HepG2 (cell line): ENCODE results near the gene HEY2. TPM values are rescaled to one million over a fixed set of nuclear protein-coding genes. Genes with fewer than 3 reads are reported as not detected.

Experiments used
- ARNTL ChIP-seq: sonication (generic); formaldehyde crosslinking; IDR thresholded peaks from 2 replicates; pipeline ENCODE4 v1.4.0; 2020; ENCODE audit warnings: mild to moderate bottlenecking, missing genetic modification reagents
- MZF1 ChIP-seq: sonication (generic); formaldehyde crosslinking; IDR thresholded peaks from 2 replicates; pipeline ENCODE4 v1.8.1; 2023; ENCODE audit warnings: mild to moderate bottlenecking, missing genetic modification reagents, borderline replicate concordance
- NFKBIZ ChIP-seq: IDR thresholded peaks from 2 replicates; pipeline ENCODE4 v1.6.1; 2018; ENCODE audit warnings: missing genetic modification reagents, missing compliant biosample characterization
- PAXIP1 ChIP-seq: sonication (generic); formaldehyde crosslinking; conservative IDR thresholded peaks from 2 replicates; pipeline ENCODE4 v1.4.0; 2020; ENCODE audit warnings: mild to moderate bottlenecking, missing genetic modification reagents, moderate library complexity
- SETDB1 ChIP-seq: sonication (generic); formaldehyde crosslinking; IDR thresholded peaks from 2 replicates; pipeline ENCODE4 v1.5.1; 2020; ENCODE audit warnings: missing genetic modification reagents, mild to moderate bottlenecking, borderline replicate concordance
- TCF12 ChIP-seq, 2 experiments: fragments of 450-650 bp in 1 of 2; sonication (generic) in 1 of 2; formaldehyde crosslinking in 1 of 2; IDR thresholded peaks; 2 replicates each; pipeline versions ENCODE4 v1.6.1 to v1.8.0; 2017 to 2022; ENCODE audit warnings: antibody characterized with exemption in 1 of 2, mild to moderate bottlenecking in 1 of 2, missing genetic modification reagents in 1 of 2, moderate library complexity in 1 of 2
- UBTF ChIP-seq: sonication (generic); formaldehyde crosslinking; IDR thresholded peaks from 2 replicates; pipeline ENCODE4 v1.4.0; 2020; ENCODE audit warnings: mild to moderate bottlenecking, missing genetic modification reagents
- ZBTB46 ChIP-seq: sonication (generic); formaldehyde crosslinking; IDR thresholded peaks from 2 replicates; pipeline ENCODE4 v1.4.0; 2020; ENCODE audit warnings: mild to moderate bottlenecking, missing genetic modification reagents, borderline replicate concordance
- ZNF264 ChIP-seq: sonication (generic); formaldehyde crosslinking; IDR thresholded peaks from 2 replicates; pipeline ENCODE4 v1.4.0; 2020; ENCODE audit warnings: missing genetic modification reagents
- ZNF563 ChIP-seq: sonication (generic); formaldehyde crosslinking; IDR thresholded peaks from 2 replicates; pipeline ENCODE4 v1.8.0; 2022; ENCODE audit warnings: mild to moderate bottlenecking, moderate library complexity, missing genetic modification reagents
- ZNF687 ChIP-seq: sonication (generic); formaldehyde crosslinking; IDR thresholded peaks from 2 replicates; pipeline ENCODE4 v1.5.1; 2020; ENCODE audit warnings: mild to moderate bottlenecking, missing genetic modification reagents, moderate library complexity
- ZNF780A ChIP-seq: sonication (generic); formaldehyde crosslinking; IDR thresholded peaks from 2 replicates; pipeline ENCODE4 v1.8.0; 2022; ENCODE audit warnings: mild to moderate bottlenecking, missing genetic modification reagents, moderate library complexity
- polyA plus RNA-seq, 8 experiments: library from polyadenylated mRNA; depleted of rRNA in 3 of 8; stranded (reverse) in 7 of 8; unstranded in 1 of 8; fragments of >200 nt; fragmentation: Illumina TruSeq in 4 of 8; extraction: Trizol in 4 of 8; gene quantifications; 2 replicates each; pipeline versions ENCODE4 v1.2.1 to v1.2.3, GENCODE V29; 2011 to 2016; ENCODE audit warnings: low read depth in 4 of 8, missing spikeins in 1 of 8, mixed read lengths in 1 of 8; ENCODE audit not compliant: insufficient read depth in 1 of 8
- total RNA-seq, 5 experiments: library from RNA; depleted of rRNA; stranded (reverse); fragments of >200 nt; fragmentation: Illumina TruSeq; extraction: Trizol; gene quantifications; 2 replicates each; pipeline ENCODE4 v1.2.3, GENCODE V29; 2016; ENCODE audit warnings: low read depth in 1 of 5

The HEY2 gene
- total and polyA plus RNA-seq, 2 of the 13 experiments (the other 11 are each of a cell fraction or from before 2014, with no cell fraction given) = 0.04 TPM

GRCh38 chr6:125790358-125791150 lies 41.1 kb downstream of the HEY2 start, which contains the start of gene NCOA7 (continued):
- TF ChIP-seq TCF12 (IDR thresholded peaks at IDR 0.05) (no peak), TCF12 (CRISPR knock-in tag; IDR thresholded peaks at IDR 0.05) (peak; percentile 35; the same call in 1 of the 2 replicates), ZNF563 (peak; percentile 83), UBTF (CRISPR knock-in tag) (peak; percentile 97), ARNTL (peak; percentile 52; the same call in 1 of the 2 replicates), ZNF264 (0 out of 2 replicates have a peak, but pooled peaks have one; percentile 9), SETDB1 (CRISPR knock-in tag) (no peak), ZNF687 (peak; percentile 91), PAXIP1 (CRISPR knock-in tag) (peak; percentile 22), MZF1 (CRISPR knock-in tag) (no peak), ZBTB46 (CRISPR knock-in tag) (0 out of 2 replicates have a peak, but pooled peaks have one; percentile 32), ZNF780A (CRISPR knock-in tag) (no peak), NFKBIZ (CRISPR knock-in tag) (0 out of 2 replicates have a peak, but pooled peaks have one; percentile 30)
